GM12865 (cell line): ENCODE measurements around the gene SGF29.

Experiments
- DNase-seq: peaks from one replicate; pipeline ENCODE4 v3.0.0; 2010; ENCODE audit warnings: low read depth
- H3K4me3 ChIP-seq: 2 replicates; pipeline ENCODE4 v1.5.1; 2011; ENCODE audit warnings: mild to moderate bottlenecking, low read depth, low read length, control low read depth
- CTCF ChIP-seq: IDR thresholded peaks from 2 replicates; pipeline ENCODE4 v1.5.1; 2011; ENCODE audit warnings: low read length, control low read depth, low read depth, inconsistent platforms; ENCODE audit not compliant: insufficient read depth; ENCODE audit errors: missing control alignments

Gene SGF29

GRCh38 chr16:28532940-28533647 is 20.6 kb upstream of the SGF29 start:
- TF ChIP-seq CTCF = no peak
- DNase-seq = no peak
- no peak overlapping the region for H3K4me3 ChIP-seq

- no peak for TF ChIP-seq CTCF
- no peak for DNase-seq
- H3K4me3 ChIP-seq = no peak overlapping the region
Measured at GRCh38 chr16:28534542-28535373, 19.0 kb upstream of the SGF29 start.

GRCh38 chr16:28537076-28537475 is 16.6 kb upstream of the SGF29 start:
- no peak overlapping the region for H3K4me3 ChIP-seq
- DNase-seq = no peak
- no peak for TF ChIP-seq CTCF

GRCh38 chr16:28537964-28538732 is 15.6 kb upstream of the SGF29 start:
- H3K4me3 ChIP-seq = no peak overlapping the region
- TF ChIP-seq CTCF = no peak
- no peak for DNase-seq

- H3K4me3 ChIP-seq = no peak within 1 kb of the TSS
- no peak for TF ChIP-seq CTCF
- DNase-seq = no peak
Measured at GRCh38 chr16:28538733-28539596, 14.8 kb upstream of the SGF29 start, which contains the start of gene NUPR1. Gene NUPR1, minus strand, starts transcription at chr16:28538974. Its CDS starts 67 bp downstream, at chr16:28538907.

GRCh38 chr16:28540346-28540745 is 13.4 kb upstream of the SGF29 start:
- DNase-seq = no peak
- H3K4me3 ChIP-seq = no peak overlapping the region
- TF ChIP-seq CTCF = no peak
